Measurements from ENCODE around the gene WASF3. TPM values are rescaled to one million over a fixed set of nuclear protein-coding genes. Genes with fewer than 3 reads are reported as not detected.

Gene WASF3
- total and polyA plus RNA-seq, 2 of the 13 experiments (the other 11 are each of a cell fraction or from before 2014, with no cell fraction given), result 10.4 to 17.2 TPM

DNA sequence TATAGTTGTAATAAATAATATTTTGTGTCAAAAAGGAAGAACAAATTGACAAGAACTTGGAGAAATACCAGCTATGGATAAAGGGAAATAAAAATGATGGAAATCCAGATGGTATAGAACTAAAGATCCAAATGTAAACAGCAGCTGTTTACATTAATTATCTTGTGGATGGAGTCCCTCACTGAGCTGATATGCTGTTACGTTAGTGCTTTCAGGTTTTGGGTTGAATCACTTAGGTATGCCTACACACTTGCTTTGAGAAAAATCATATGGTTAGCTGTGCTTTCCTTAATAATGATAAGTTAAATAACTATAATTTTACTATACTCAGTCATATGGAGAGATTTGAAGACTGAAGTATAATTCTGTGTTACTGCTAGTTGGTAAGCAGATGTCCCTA lies 27.7 kb downstream of the WASF3 start:
- Histone ChIP-seq H3K4me2 (ENCODE audit: low read depth, low read length) (no peak overlapping the region), H3K4me1 (ENCODE audit: insufficient read depth, low read length) (peaks cover 27% of the 10 kb centered on the region), H3K27me3 (ENCODE audit: control insufficient read depth in 1 of 2, insufficient read depth in 2 of 2, low read length in 2 of 2) (no peaks in the 10 kb centered on the region), H3K4me3 (replicated peaks in 1 of 3; ENCODE audit: insufficient read depth in 1 of 3, low read depth in 2 of 3, low read length in 3 of 3) (no peak overlapping the region), H3K79me2 (ENCODE audit: insufficient read depth, low read length) (peaks cover 31% of the 10 kb centered on the region), H4K20me1 (ENCODE audit: insufficient read depth, low read length) (0 out of 2 replicates have a peak, but pooled peaks cover 8% of the 10 kb centered on the region), H2AFZ (ENCODE audit: low read length) (no peak overlapping the region), H3K9ac (ENCODE audit: insufficient read depth, low read depth, low read length) (no peak overlapping the region), H3K9me3 (ENCODE audit: low read length) (no peaks in the 10 kb centered on the region), H3K27ac (ENCODE audit: extremely low read length, insufficient read depth, low read length) (no peak overlapping the region), H3K36me3 (replicated peaks in 1 of 2; ENCODE audit: control insufficient read depth in 1 of 2, insufficient read depth in 2 of 2, low read length in 2 of 2) (no peaks in the 10 kb centered on the region)
- intact Hi-C loops (cut with micrococcal nuclease; ENCODE audit: unreplicated experiment) (no loop called here), in situ Hi-C loops (cut with HindIII; ENCODE audit: extremely low pct_ligation_motif_present, low pct_unique_long_range_greater_than_20kb) (no loop called here)
- CTCF ChIA-PET (ENCODE audit: low intra/inter-chr PET ratio, low total read pairs), result no interaction called here
- WGBS (ENCODE audit: low lambda C conversion rate), result 62% methylated on average over 1 of the region's 1 CpG
- TF ChIP-seq, protein P1, sequence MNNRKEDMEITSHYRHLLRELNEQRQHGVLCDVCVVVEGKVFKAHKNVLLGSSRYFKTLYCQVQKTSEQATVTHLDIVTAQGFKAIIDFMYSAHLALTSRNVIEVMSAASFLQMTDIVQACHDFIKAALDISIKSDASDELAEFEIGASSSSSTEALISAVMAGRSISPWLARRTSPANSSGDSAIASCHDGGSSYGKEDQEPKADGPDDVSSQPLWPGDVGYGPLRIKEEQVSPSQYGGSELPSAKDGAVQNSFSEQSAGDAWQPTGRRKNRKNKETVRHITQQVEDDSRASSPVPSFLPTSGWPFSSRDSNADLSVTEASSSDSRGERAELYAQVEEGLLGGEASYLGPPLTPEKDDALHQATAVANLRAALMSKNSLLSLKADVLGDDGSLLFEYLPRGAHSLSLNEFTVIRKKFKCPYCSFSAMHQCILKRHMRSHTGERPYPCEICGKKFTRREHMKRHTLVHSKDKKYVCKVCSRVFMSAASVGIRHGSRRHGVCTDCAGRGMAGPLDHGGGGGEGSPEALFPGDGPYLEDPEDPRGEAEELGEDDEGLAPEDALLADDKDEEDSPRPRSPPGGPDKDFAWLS (CRISPR knock-in tag; IDR thresholded peaks at IDR 0.05; ENCODE audit: borderline replicate concordance), result no peak
- ATAC-seq (no peak), FAIRE-seq (no peak), DNase-seq (ENCODE audit: low spot score) (no peak)
- POLR2A ChIA-PET, result no interaction called here
- no TSS peak for BruUV-seq (replicated peaks)

DNA sequence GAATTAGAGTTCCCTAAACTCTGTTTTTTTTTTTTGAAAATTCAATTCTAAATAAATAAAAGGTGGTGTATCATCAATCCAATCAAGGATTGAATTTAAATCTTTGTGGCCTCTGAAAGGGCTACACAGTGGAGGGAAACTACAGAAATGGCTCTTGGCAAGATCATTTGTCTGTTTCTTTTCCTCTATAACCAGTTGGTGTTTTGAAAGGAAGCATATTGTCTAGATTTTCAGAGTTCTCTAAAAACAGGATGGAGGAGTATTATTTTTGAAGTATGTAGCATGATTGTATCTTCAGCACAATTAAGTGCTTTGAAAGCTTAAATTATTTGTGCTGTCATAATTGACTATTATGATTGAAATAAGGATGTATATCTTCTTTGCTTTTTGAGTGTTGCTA lies 29.8 kb downstream of the WASF3 start:
- POLR2A ChIA-PET, result no interaction called here
- H3K79me2 ChIP-seq (ENCODE audit: insufficient read depth, low read length), result peaks cover 38% of the 10 kb centered on the region
- in situ Hi-C loops (cut with HindIII; ENCODE audit: extremely low pct_ligation_motif_present, low pct_unique_long_range_greater_than_20kb), result no loop called here

More for the DNA sequence above, 29.8 kb downstream of the WASF3 start:
- DNase-seq (ENCODE audit: low spot score), result no peak
- Histone ChIP-seq H2AFZ (ENCODE audit: low read length) (no peak overlapping the region), H3K4me3 (replicated peaks in 1 of 3; ENCODE audit: insufficient read depth in 1 of 3, low read depth in 2 of 3, low read length in 3 of 3) (no peak overlapping the region), H3K27ac (ENCODE audit: extremely low read length, insufficient read depth, low read length) (no peak overlapping the region), H3K9ac (ENCODE audit: insufficient read depth, low read depth, low read length) (no peak overlapping the region), H3K4me1 (ENCODE audit: insufficient read depth, low read length) (peaks cover 48% of the 10 kb centered on the region), H3K4me2 (ENCODE audit: low read depth, low read length) (no peak overlapping the region), H3K9me3 (ENCODE audit: low read length) (no peaks in the 10 kb centered on the region), H4K20me1 (ENCODE audit: insufficient read depth, low read length) (0 out of 2 replicates have a peak, but pooled peaks cover 15% of the 10 kb centered on the region), H3K27me3 (ENCODE audit: control insufficient read depth in 1 of 2, insufficient read depth in 2 of 2, low read length in 2 of 2) (no peaks in the 10 kb centered on the region), H3K36me3 (replicated peaks in 1 of 2; ENCODE audit: control insufficient read depth in 1 of 2, insufficient read depth in 2 of 2, low read length in 2 of 2) (no peaks in the 10 kb centered on the region)
- no peak for FAIRE-seq
- CTCF ChIA-PET (ENCODE audit: low intra/inter-chr PET ratio, low total read pairs), result no interaction called here
- ATAC-seq, result no peak
- no TSS peak for BruUV-seq (replicated peaks)
- no peak for TF ChIP-seq RCOR2 (CRISPR knock-in tag; IDR thresholded peaks at IDR 0.05)
- no peak for TF ChIP-seq ZNF563 (CRISPR knock-in tag; IDR thresholded peaks at IDR 0.05)
- TF ChIP-seq SRSF9 (IDR thresholded peaks at IDR 0.05; ENCODE audit: borderline replicate concordance, insufficient read depth, low read depth, low read length, poor library complexity, severe bottlenecking), result no peak
- TF ChIP-seq, protein P2, sequence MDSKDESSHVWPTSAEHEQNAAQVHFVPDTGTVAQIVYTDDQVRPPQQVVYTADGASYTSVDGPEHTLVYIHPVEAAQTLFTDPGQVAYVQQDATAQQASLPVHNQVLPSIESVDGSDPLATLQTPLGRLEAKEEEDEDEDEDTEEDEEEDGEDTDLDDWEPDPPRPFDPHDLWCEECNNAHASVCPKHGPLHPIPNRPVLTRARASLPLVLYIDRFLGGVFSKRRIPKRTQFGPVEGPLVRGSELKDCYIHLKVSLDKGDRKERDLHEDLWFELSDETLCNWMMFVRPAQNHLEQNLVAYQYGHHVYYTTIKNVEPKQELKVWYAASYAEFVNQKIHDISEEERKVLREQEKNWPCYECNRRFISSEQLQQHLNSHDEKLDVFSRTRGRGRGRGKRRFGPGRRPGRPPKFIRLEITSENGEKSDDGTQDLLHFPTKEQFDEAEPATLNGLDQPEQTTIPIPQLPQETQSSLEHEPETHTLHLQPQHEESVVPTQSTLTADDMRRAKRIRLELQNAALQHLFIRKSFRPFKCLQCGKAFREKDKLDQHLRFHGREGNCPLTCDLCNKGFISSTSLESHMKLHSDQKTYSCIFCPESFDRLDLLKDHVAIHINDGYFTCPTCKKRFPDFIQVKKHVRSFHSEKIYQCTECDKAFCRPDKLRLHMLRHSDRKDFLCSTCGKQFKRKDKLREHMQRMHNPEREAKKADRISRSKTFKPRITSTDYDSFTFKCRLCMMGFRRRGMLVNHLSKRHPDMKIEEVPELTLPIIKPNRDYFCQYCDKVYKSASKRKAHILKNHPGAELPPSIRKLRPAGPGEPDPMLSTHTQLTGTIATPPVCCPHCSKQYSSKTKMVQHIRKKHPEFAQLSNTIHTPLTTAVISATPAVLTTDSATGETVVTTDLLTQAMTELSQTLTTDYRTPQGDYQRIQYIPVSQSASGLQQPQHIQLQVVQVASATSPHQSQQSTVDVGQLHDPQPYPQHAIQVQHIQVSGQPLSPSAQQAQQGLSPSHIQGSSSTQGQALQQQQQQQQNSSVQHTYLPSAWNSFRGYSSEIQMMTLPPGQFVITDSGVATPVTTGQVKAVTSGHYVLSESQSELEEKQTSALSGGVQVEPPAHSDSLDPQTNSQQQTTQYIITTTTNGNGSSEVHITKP (CRISPR knock-in tag; IDR thresholded peaks at IDR 0.05; ENCODE audit: low read depth), result no peak
- intact Hi-C loops (cut with micrococcal nuclease; ENCODE audit: unreplicated experiment), result no loop called here

Measured in HepG2 (cell line).